GM12878 (cell line): ENCODE results near the gene CAPN2. TPM values are rescaled to one million over a fixed set of nuclear protein-coding genes. Genes with fewer than 3 reads are reported as not detected.

Experiments
- ATAC-seq: fragments of 200-7000 bp; cut with Tn5 transposase; 3 replicates; pipeline ENCODE4 v1.9.1; 2020; ENCODE audit warnings: mild to moderate bottlenecking, moderate library complexity
- BruUV-seq: library from RNA; stranded (reverse); fragments of 400-500 nt; replicated peaks from 2 replicates; lab custom pipeline; 2021; lab: Mats Ljungman, UMichigan
- CTCF ChIA-PET: fragments of 300-600 bp; sonication (Branson Sonifier 250); formaldehyde crosslinking; extraction: SDS; loops from one replicate; lab custom pipeline; 2021; ENCODE audit warnings: inconsistent platforms; lab: Yijun Ruan, JAX
- POLR2A ChIA-PET: fragments of 350-600 bp; formaldehyde crosslinking; extraction: SDS; loops from one replicate; lab custom pipeline; 2021; ENCODE audit warnings: inconsistent platforms; lab: Charles Lee
- RAD21 ChIA-PET: fragments of 300-600 bp; sonication (Branson Sonifier 250); formaldehyde crosslinking; loops from one replicate; lab custom pipeline; 2023; ENCODE audit warnings: antibody characterized with exemption; ENCODE audit not compliant: unreplicated experiment; lab: Charles Lee
- SMC1A ChIA-PET: fragments of 300-600 bp; sonication (Branson Sonifier 250); formaldehyde crosslinking; loops from one replicate; lab custom pipeline; 2023; ENCODE audit not compliant: unreplicated experiment, uncharacterized antibody; lab: Charles Lee
- DNase-seq: peaks from one replicate; pipeline ENCODE4 v3.0.0-alpha.2; 2011; ENCODE audit warnings: low read depth, low spot score
- FAIRE-seq: peaks from 3 replicates; lab custom pipeline; 2011; peaks lifted over from hg19 to GRCh38; lab: Jason Lieb, UNC
- H2AFZ ChIP-seq: 2 replicates; pipeline ENCODE4 v1.6.0; 2011; ENCODE audit warnings: low read depth, low read length, control low read depth; ENCODE audit not compliant: control insufficient read depth
- H3K27ac ChIP-seq: 2 replicates; pipeline ENCODE4 v1.5.1; 2011; ENCODE audit warnings: control low read depth; ENCODE audit not compliant: control insufficient read depth, insufficient read depth
- H3K27me3 ChIP-seq, 2 experiments: replicated peaks in 1 of 2; 2 replicates each; pipeline versions ENCODE4 v1.6.0 to v1.6.1; 2011; ENCODE audit warnings: low read length in 1 of 2; ENCODE audit not compliant: control insufficient read depth in 2 of 2, insufficient read depth in 2 of 2
- H3K36me3 ChIP-seq, 2 experiments: 2 replicates each; pipeline ENCODE4 v1.5.1; 2011; ENCODE audit warnings: low read length in 1 of 2; ENCODE audit not compliant: control insufficient read depth in 2 of 2, insufficient read depth in 2 of 2
- H3K4me1 ChIP-seq: 2 replicates; pipeline ENCODE4 v1.6.1; 2011; ENCODE audit warnings: mild to moderate bottlenecking, low read length, moderate library complexity, mixed read lengths; ENCODE audit not compliant: control insufficient read depth, insufficient read depth
- H3K4me2 ChIP-seq: 2 replicates; pipeline ENCODE4 v1.6.0; 2011; ENCODE audit warnings: control low read depth; ENCODE audit not compliant: control insufficient read depth, insufficient read depth
- H3K4me3 ChIP-seq: fragments of 200-600 bp; sonication (generic); 2 replicates; pipeline ENCODE4 v1.5.1; 2016
- H3K79me2 ChIP-seq: 2 replicates; pipeline ENCODE4 v1.6.0; 2011; ENCODE audit warnings: low read length; ENCODE audit not compliant: control insufficient read depth, insufficient read depth
- H3K9ac ChIP-seq: 2 replicates; pipeline ENCODE4 v1.8.0; 2011; ENCODE audit warnings: low read length, control low read depth, mixed read lengths; ENCODE audit not compliant: control insufficient read depth, insufficient read depth
- H3K9me3 ChIP-seq: replicated peaks from 3 replicates; pipeline ENCODE4 v1.5.1; 2011; ENCODE audit warnings: mild to moderate bottlenecking, low read length; ENCODE audit not compliant: control insufficient read depth, insufficient read depth
- H4K20me1 ChIP-seq: 2 replicates; pipeline ENCODE4 v1.6.0; 2011; ENCODE audit not compliant: control insufficient read depth, insufficient read depth
- ATF7 ChIP-seq: fragments of 450-650 bp; IDR thresholded peaks from 2 replicates; pipeline ENCODE4 v1.6.1; 2016; ENCODE audit warnings: low read depth, mild to moderate bottlenecking
- DPF2 ChIP-seq: fragments of 450-650 bp; IDR thresholded peaks from 2 replicates; pipeline ENCODE4 v1.6.1; 2017; ENCODE audit warnings: mild to moderate bottlenecking
- GABPA ChIP-seq: IDR thresholded peaks from 2 replicates; pipeline ENCODE4 v1.6.1; 2014; ENCODE audit warnings: antibody characterized with exemption, low read depth, mild to moderate bottlenecking, inconsistent platforms
- IKZF1 ChIP-seq: fragments of 450-650 bp; conservative IDR thresholded peaks from 2 replicates; pipeline ENCODE4 v1.6.1; 2017; ENCODE audit warnings: antibody characterized with exemption, mild to moderate bottlenecking
- IKZF2 ChIP-seq, 2 experiments: fragments of 450-650 bp; IDR thresholded peaks; 2 replicates each; pipeline ENCODE4 v1.6.1; 2017; ENCODE audit warnings: mild to moderate bottlenecking in 2 of 2, moderate library complexity in 2 of 2
- IRF4 ChIP-seq: IDR thresholded peaks from 2 replicates; pipeline ENCODE4 v1.6.1; 2011; ENCODE audit warnings: low read depth, low read length
- JUNB ChIP-seq: IDR thresholded peaks from 2 replicates; pipeline ENCODE4 v1.6.1; 2016; ENCODE audit warnings: antibody characterized with exemption, mild to moderate bottlenecking
- JUND ChIP-seq: IDR thresholded peaks from 2 replicates; pipeline ENCODE4 v1.6.1; 2012; ENCODE audit warnings: low read depth, mild to moderate bottlenecking, low read length, improper control_type of control experiment, moderate library complexity
- MTA2 ChIP-seq: fragments of 450-650 bp; IDR thresholded peaks from 2 replicates; pipeline ENCODE4 v1.6.1; 2016; ENCODE audit warnings: low read depth, mild to moderate bottlenecking, moderate library complexity
- NFIC ChIP-seq: IDR thresholded peaks from 2 replicates; pipeline ENCODE4 v1.6.1; 2012; ENCODE audit warnings: low read depth, mild to moderate bottlenecking, inconsistent platforms, low read length, moderate library complexity
- POLR2A ChIP-seq: IDR thresholded peaks from 2 replicates; pipeline ENCODE4 v1.6.1; 2011; ENCODE audit warnings: low read depth, mild to moderate bottlenecking, low read length
- RUNX3 ChIP-seq: IDR thresholded peaks from 2 replicates; pipeline ENCODE4 v1.6.1; 2012; ENCODE audit warnings: low read length, inconsistent platforms
- ZNF217 ChIP-seq: fragments of 450-650 bp; IDR thresholded peaks from 2 replicates; pipeline ENCODE4 v1.6.1; 2017; ENCODE audit warnings: antibody characterized with exemption, mild to moderate bottlenecking
- WGBS: methylation state at CpG from one replicate; pipeline ENCODE4 v1.1.6; 2016; ENCODE audit warnings: low lambda C conversion rate; ENCODE audit not compliant: insufficient replicate concordance, insufficient coverage; ENCODE audit errors: missing lambda C conversion rate; 5-methylcytosine and 5-hydroxymethylcytosine counted together
- in situ Hi-C: fragments of 300-500 bp; cut with MboI; formaldehyde crosslinking; loops from 9 replicates; pipeline ENCODE4 v1.14.3; 2018; ENCODE audit warnings: mixed read lengths
- intact Hi-C: fragments of 100-400 bp; cut with micrococcal nuclease; formaldehyde crosslinking; loops from one replicate; pipeline ENCODE4 v1.14.2; 2022; ENCODE audit not compliant: unreplicated experiment
- polyA plus RNA-seq, 11 experiments: library from polyadenylated mRNA; depleted of rRNA in 4 of 11; unstranded in 6 of 11; stranded (reverse) in 5 of 11; fragments of >200 nt; fragmentation: Nextera tagmentation in 4 of 11; fragmentation: Illumina TruSeq in 1 of 11; extraction: Ambion mirVana in 4 of 11; extraction: Trizol in 1 of 11; gene quantifications; 1 replicate in 1 of 11; 2 replicates in 10 of 11; pipeline versions ENCODE4 v1.2.1 to v1.2.3, GENCODE V29; 2011 to 2016; ENCODE audit warnings: inconsistent platforms in 2 of 11, missing spikeins in 2 of 11, low read depth in 1 of 11
- total RNA-seq, 4 experiments: library from RNA; depleted of rRNA in 3 of 4; stranded (reverse); fragments of >200 nt in 3 of 4; fragmentation: Illumina TruSeq in 1 of 4; extraction: Trizol in 1 of 4; gene quantifications; 2 replicates each; pipeline versions ENCODE4 v1.2.1 to v1.2.3, GENCODE V29; 2013 to 2021
- TF ChIP-seq, protein P1 (sequence below): fragments of 450-650 bp; IDR thresholded peaks from 2 replicates; pipeline ENCODE4 v1.6.1; 2014; ENCODE audit warnings: mild to moderate bottlenecking

CAPN2 gene
- total and polyA plus RNA-seq, 10 of the 15 experiments (the other 5 are each of a cell fraction or from before 2014, with no cell fraction given), result 6.0 to 21.4 (median 16.6) TPM

DNA sequence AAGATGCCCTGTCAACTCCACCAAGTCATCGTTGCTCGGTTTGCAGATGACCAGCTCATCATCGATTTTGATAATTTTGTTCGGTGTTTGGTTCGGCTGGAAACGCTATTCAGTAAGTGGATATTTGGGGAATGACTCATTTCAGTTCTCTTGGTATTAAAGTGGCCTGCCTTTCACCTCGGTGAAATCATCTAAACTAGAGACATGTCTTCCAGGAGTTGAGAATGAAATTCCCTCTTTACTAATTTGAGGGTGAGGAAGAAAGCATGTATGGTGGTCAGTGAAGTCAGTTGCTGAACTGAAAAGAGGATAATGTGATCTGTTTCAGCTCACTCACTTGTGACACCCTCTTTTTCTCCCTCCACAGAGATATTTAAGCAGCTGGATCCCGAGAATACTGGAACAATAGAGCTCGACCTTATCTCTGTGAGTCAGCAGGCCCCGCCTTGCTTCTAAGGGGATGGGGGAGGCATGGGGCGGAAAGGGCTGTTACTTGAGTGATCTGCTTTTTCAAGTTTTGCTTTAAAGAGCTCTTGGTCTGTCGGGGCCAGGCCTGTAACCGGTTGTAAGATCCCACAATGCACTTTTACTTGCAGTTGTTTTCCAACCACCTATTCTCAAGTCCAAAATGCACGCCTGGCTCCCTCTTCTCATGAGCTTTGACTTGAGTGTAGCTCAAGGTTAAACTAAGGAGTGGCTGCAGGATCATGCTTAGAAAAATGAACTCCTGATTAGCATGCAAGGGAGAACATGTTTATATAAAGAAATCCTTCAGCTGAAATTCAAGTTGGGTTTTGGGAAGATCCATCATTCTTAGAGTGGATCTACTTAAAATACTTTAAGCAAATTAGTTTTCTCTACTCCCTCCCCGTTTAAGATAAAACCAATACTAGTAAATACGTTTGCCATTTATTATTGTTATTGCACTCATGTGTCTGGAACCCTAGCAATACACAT is 59.8 kb downstream of the CAPN2 start:
- FAIRE-seq, result no peak

More for the DNA sequence above, 59.8 kb downstream of the CAPN2 start:
- ChIA-PET RAD21 (interaction anchor here (1.0 to 1.7 kb wide), 5 partner anchors 9 to 561 kb away, joined by 3 to 6 read pairs (median 3); no protein-coding TSS in a partner anchor), CTCF (interaction anchor here (0.6 to 3.2 kb wide), 9 partner anchors 9 to 279 kb away, joined by 3 to 16 read pairs (median 4); no protein-coding TSS in a partner anchor), SMC1A (interaction anchor here (0.5 to 2.0 kb wide), 6 partner anchors 9 to 660 kb away, joined by 3 to 12 read pairs (median 4); no protein-coding TSS in a partner anchor), POLR2A (no interaction called here)
- intact Hi-C loops, result no loop called here
- in situ Hi-C loops, result no loop called here
- Histone ChIP-seq H3K4me2 (peak overlapping the region; percentile 23; the same call in 1 of the 2 replicates), H3K9me3 (no peaks in the 10 kb centered on the region), H3K36me3 (no peaks in the 10 kb centered on the region; a peak in 1 of 4 replicates), H3K4me3 (no peak overlapping the region), H2AFZ (peak overlapping the region; percentile 11; the same call in 1 of the 2 replicates), H3K27ac (no peak overlapping the region), H3K79me2 (no peaks in the 10 kb centered on the region), H3K4me1 (peaks cover 11% of the 10 kb centered on the region), H3K9ac (no peak overlapping the region), H3K27me3 (no peaks in the 10 kb centered on the region), H4K20me1 (no peaks in the 10 kb centered on the region)
- ATAC-seq, result peak; percentile 76
- no TSS peak for BruUV-seq
- TF ChIP-seq JUND (no peak), GABPA (0 out of 2 replicates have a peak, but pooled peaks have one; percentile 27), NFIC (peak; percentile 82; the same call in 1 of the 2 replicates), RUNX3 (peak; percentile 65), POLR2A (no peak), ATF7 (peak; percentile 45; the same call in 1 of the 2 replicates), IKZF1 (peak; percentile 54), JUNB (peak; percentile 83), IKZF2 (IDR thresholded peaks at IDR 0.05) (peak; percentile 44 to 68; a peak in 3 of 4 replicates), ZNF217 (0 out of 2 replicates have a peak, but pooled peaks have one; percentile 44), IRF4 (peak; percentile 66; the same call in 1 of the 2 replicates), DPF2 (0 out of 2 replicates have a peak, but pooled peaks have one; percentile 28), MTA2 (peak; percentile 72)
- TF ChIP-seq, protein P1, sequence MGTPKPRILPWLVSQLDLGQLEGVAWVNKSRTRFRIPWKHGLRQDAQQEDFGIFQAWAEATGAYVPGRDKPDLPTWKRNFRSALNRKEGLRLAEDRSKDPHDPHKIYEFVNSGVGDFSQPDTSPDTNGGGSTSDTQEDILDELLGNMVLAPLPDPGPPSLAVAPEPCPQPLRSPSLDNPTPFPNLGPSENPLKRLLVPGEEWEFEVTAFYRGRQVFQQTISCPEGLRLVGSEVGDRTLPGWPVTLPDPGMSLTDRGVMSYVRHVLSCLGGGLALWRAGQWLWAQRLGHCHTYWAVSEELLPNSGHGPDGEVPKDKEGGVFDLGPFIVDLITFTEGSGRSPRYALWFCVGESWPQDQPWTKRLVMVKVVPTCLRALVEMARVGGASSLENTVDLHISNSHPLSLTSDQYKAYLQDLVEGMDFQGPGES, result no peak
- no peak for DNase-seq
- 22% methylated on average over 16 of the region's 16 CpGs for WGBS
